Measurements from ENCODE around the gene TTC7B. TPM values are rescaled to one million over a fixed set of nuclear protein-coding genes. Genes with fewer than 3 reads are reported as not detected.

Gene TTC7B
- total and polyA plus RNA-seq, 9 of the 15 experiments (the other 6 are each of a cell fraction or from before 2014, with no cell fraction given) = 2.2 to 77.2 (median 36.7) TPM

DNA sequence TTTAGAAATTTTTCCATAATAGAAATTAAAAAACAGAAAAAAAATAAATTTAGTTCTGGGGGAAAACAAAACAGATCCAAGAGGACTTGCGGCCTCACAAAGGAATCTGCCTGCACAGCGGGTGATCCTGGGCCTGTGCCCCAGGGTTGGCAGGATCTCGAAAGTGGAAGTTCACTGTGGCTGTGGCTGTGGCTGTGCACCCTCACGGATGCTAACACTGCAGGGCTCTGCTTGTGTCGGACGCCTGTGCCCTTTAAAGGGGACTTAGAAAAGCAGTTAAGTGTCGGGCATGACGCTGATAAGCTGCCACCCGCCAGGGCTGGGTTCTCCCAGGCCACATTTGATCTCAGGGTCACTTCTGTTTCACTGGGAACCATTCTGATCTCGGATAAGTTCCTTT is 209.1 kb downstream of the TTC7B start:
- BruUV-seq (replicated peaks) = no TSS peak
- in situ Hi-C loops (cut with MboI) = no loop called here

More for the DNA sequence above, 209.1 kb downstream of the TTC7B start:
- POLR2A ChIA-PET = no interaction called here
- no peaks in the 10 kb centered on the region for H4K20me1 ChIP-seq (replicated peaks; ENCODE audit: control insufficient read depth, insufficient read depth, low read length)
- H3K79me2 ChIP-seq (ENCODE audit: control insufficient read depth, insufficient read depth, low read length) = no peaks in the 10 kb centered on the region
- peaks cover 9% of the 10 kb centered on the region; the same call in 2 of the 3 replicates for H3K36me3 ChIP-seq (ENCODE audit: control insufficient read depth, insufficient read depth, low read length)
- H3K9ac ChIP-seq (ENCODE audit: insufficient read depth in 1 of 2, low read depth in 2 of 2, low read length in 2 of 2) = no peak overlapping the region
- 85% methylated on average over 8 of the region's 10 CpGs for WGBS (ENCODE audit: insufficient coverage, low coverage, missing lambda C conversion rate)
- H3K4me3 ChIP-seq = no peak overlapping the region
- H3K9me3 ChIP-seq (replicated peaks; ENCODE audit: control insufficient read depth, insufficient read depth, low read depth, low read length) = no peaks in the 10 kb centered on the region
- no peak overlapping the region for H3K4me2 ChIP-seq (ENCODE audit: insufficient read depth, low read length)
- ATAC-seq = no peak
- DNase-seq (ENCODE audit: extremely low read depth in 1 of 4, low spot score in 3 of 4) = no peak
- H2AFZ ChIP-seq (ENCODE audit: low read depth, low read length) = no peak overlapping the region
- no peaks in the 10 kb centered on the region for H3K27me3 ChIP-seq (ENCODE audit: control insufficient read depth in 2 of 2, insufficient read depth in 2 of 2, low read length in 2 of 2)
- TF ChIP-seq, protein P1, sequence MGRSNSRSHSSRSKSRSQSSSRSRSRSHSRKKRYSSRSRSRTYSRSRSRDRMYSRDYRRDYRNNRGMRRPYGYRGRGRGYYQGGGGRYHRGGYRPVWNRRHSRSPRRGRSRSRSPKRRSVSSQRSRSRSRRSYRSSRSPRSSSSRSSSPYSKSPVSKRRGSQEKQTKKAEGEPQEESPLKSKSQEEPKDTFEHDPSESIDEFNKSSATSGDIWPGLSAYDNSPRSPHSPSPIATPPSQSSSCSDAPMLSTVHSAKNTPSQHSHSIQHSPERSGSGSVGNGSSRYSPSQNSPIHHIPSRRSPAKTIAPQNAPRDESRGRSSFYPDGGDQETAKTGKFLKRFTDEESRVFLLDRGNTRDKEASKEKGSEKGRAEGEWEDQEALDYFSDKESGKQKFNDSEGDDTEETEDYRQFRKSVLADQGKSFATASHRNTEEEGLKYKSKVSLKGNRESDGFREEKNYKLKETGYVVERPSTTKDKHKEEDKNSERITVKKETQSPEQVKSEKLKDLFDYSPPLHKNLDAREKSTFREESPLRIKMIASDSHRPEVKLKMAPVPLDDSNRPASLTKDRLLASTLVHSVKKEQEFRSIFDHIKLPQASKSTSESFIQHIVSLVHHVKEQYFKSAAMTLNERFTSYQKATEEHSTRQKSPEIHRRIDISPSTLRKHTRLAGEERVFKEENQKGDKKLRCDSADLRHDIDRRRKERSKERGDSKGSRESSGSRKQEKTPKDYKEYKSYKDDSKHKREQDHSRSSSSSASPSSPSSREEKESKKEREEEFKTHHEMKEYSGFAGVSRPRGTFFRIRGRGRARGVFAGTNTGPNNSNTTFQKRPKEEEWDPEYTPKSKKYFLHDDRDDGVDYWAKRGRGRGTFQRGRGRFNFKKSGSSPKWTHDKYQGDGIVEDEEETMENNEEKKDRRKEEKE (IDR thresholded peaks at IDR 0.05; ENCODE audit: borderline replicate concordance in 1 of 2, control insufficient read depth in 1 of 2, low read depth in 2 of 2, low read length in 1 of 2) = no peak
- TF ChIP-seq ZNF324 (CRISPR knock-in tag; IDR thresholded peaks at IDR 0.05) (no peak), IRF2 (CRISPR knock-in tag; IDR thresholded peaks at IDR 0.05) (no peak), TBL1XR1 (IDR thresholded peaks at IDR 0.05; ENCODE audit: low read length in 2 of 2) (no peak), CBX5 (IDR thresholded peaks at IDR 0.05; ENCODE audit: borderline replicate concordance, low read depth) (no peak)
- TF ChIP-seq, protein P2, sequence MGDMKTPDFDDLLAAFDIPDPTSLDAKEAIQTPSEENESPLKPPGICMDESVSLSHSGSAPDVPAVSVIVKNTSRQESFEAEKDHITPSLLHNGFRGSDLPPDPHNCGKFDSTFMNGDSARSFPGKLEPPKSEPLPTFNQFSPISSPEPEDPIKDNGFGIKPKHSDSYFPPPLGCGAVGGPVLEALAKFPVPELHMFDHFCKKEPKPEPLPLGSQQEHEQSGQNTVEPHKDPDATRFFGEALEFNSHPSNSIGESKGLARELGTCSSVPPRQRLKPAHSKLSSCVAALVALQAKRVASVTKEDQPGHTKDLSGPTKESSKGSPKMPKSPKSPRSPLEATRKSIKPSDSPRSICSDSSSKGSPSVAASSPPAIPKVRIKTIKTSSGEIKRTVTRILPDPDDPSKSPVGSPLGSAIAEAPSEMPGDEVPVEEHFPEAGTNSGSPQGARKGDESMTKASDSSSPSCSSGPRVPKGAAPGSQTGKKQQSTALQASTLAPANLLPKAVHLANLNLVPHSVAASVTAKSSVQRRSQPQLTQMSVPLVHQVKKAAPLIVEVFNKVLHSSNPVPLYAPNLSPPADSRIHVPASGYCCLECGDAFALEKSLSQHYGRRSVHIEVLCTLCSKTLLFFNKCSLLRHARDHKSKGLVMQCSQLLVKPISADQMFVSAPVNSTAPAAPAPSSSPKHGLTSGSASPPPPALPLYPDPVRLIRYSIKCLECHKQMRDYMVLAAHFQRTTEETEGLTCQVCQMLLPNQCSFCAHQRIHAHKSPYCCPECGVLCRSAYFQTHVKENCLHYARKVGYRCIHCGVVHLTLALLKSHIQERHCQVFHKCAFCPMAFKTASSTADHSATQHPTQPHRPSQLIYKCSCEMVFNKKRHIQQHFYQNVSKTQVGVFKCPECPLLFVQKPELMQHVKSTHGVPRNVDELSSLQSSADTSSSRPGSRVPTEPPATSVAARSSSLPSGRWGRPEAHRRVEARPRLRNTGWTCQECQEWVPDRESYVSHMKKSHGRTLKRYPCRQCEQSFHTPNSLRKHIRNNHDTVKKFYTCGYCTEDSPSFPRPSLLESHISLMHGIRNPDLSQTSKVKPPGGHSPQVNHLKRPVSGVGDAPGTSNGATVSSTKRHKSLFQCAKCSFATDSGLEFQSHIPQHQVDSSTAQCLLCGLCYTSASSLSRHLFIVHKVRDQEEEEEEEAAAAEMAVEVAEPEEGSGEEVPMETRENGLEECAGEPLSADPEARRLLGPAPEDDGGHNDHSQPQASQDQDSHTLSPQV (IDR thresholded peaks at IDR 0.05) = no peak
- CTCF ChIA-PET (ENCODE audit: low intra/inter-chr PET ratio) = no interaction called here
- intact Hi-C loops (cut with micrococcal nuclease) = no loop called here
- no peak overlapping the region for H3K27ac ChIP-seq (ENCODE audit: extremely low read depth, low read depth, low read length)
- no peaks in the 10 kb centered on the region for H3K9me1 ChIP-seq (ENCODE audit: control insufficient read depth, insufficient read depth, low read length)
- no peak for FAIRE-seq
- no peaks in the 10 kb centered on the region for H3K4me1 ChIP-seq (replicated peaks in 1 of 2; ENCODE audit: control insufficient read depth in 2 of 2, insufficient read depth in 2 of 2, low read length in 2 of 2)

All from K562 (cell line).